Gastrocnemius medialis (tissue), 4 donors: Measurements from ENCODE around the gene SMYD3. TPM values are rescaled to one million over a fixed set of nuclear protein-coding genes. Genes with fewer than 3 reads are reported as not detected.
"Not testable (repeated sequence)": the region's sequence is repeated elsewhere in the genome, so short reads cannot be mapped to it uniquely, and the experiment has no call there.

Experiments used
- ATAC-seq, 2 donors: fragments of 150-250 bp; one replicate each; pipeline ENCODE4 v1.9.1; 2016
- DNase-seq, 2 donors: peaks; one replicate each; pipeline ENCODE4 v3.0.0-alpha.2; 2019
- H3K27ac ChIP-seq, 4 donors: fragments of 200-600 bp; sonication (generic); 1 replicate in 1 of 4; 2 replicates in 3 of 4; pipeline ENCODE4 v1.5.1; 2016 to 2018; ENCODE audit warnings: mild to moderate bottlenecking in 2 of 4, moderate library complexity in 1 of 4
- H3K27me3 ChIP-seq, 3 donors: fragments of 200-600 bp; sonication (generic) in 2 of 3; 1 replicate in 1 of 3; 2 replicates in 2 of 3; pipeline versions ENCODE4 v1.5.1 to v1.6.0; 2016 to 2019; ENCODE audit warnings: mild to moderate bottlenecking in 1 of 3, moderate library complexity in 1 of 3
- H3K36me3 ChIP-seq, 2 donors: fragments of 200-600 bp; sonication (generic) in 1 of 2; one replicate each; pipeline ENCODE4 v1.5.1; 2017 to 2018
- H3K4me1 ChIP-seq, 2 donors: fragments of 200-600 bp; sonication (generic) in 1 of 2; one replicate each; pipeline ENCODE4 v1.5.1; 2016 to 2017; ENCODE audit warnings: mild to moderate bottlenecking in 2 of 2
- H3K4me3 ChIP-seq, 4 donors: fragments of 200-600 bp; sonication (generic) in 3 of 4; 1 replicate in 1 of 4; 2 replicates in 3 of 4; pipeline ENCODE4 v1.5.1; 2016 to 2019; ENCODE audit warnings: mild to moderate bottlenecking in 2 of 4
- H3K9me3 ChIP-seq, 3 donors: fragments of 200-600 bp; sonication (generic) in 2 of 3; 1 replicate in 1 of 3; 2 replicates in 2 of 3; pipeline ENCODE4 v1.5.1; 2016 to 2019
- POLR2A ChIP-seq, 2 donors: fragments of 450-650 bp; IDR thresholded peaks; one replicate each; pipeline ENCODE4 v1.6.1; 2017; ENCODE audit warnings: antibody characterized with exemption in 2 of 2, mild to moderate bottlenecking in 2 of 2, moderate library complexity in 2 of 2
- in situ Hi-C, 4 donors: fragments of 200-750 bp; cut with MboI; loops; one replicate each; pipeline versions ENCODE4 v1.15.0 to v1.8.0; 2017; ENCODE audit warnings: low sequenced_read_pairs in 4 of 4
- intact Hi-C: fragments of 100-400 bp; cut with DNase I; formaldehyde crosslinking; loops from one replicate; pipeline ENCODE4 v1.15.1; 2023; ENCODE audit warnings: low total_unique reads
- total RNA-seq, 4 donors: library from RNA; depleted of rRNA; stranded (reverse); fragments of >200 nt; gene quantifications; one replicate each; pipeline versions ENCODE4 v1.1.0 to v1.2.3, GENCODE V29; 2016
- TF ChIP-seq, protein P1 (sequence below), 5 experiments: fragments of 450-650 bp in 3 of 5; fragments of 200-600 bp in 2 of 5; sonication (generic) in 2 of 5; IDR thresholded peaks in 4 of 5; conservative IDR thresholded peaks in 1 of 5; 1 replicate in 4 of 5; 2 replicates in 1 of 5; pipeline ENCODE4 v1.5.1; 2016 to 2019; ENCODE audit warnings: antibody characterized with exemption in 5 of 5, mild to moderate bottlenecking in 3 of 5, moderate library complexity in 3 of 5

Gene SMYD3
- total RNA-seq, 4 donors from 2014 or later, result 4.4 to 10.3 (median 6.3) TPM

- ATAC-seq (no peak), DNase-seq (no peak)
- Histone ChIP-seq H3K27me3 (no peaks in the 10 kb centered on the region), H3K9me3 (no peaks in the 10 kb centered on the region), H3K4me3 (no peak overlapping the region), H3K27ac (no peak overlapping the region), H3K36me3 (no peaks in the 10 kb centered on the region), H3K4me1 (no peaks in the 10 kb centered on the region)
- no peak for TF ChIP-seq POLR2A (IDR thresholded peaks at IDR 0.05)
- intact Hi-C loops (no loop called here), in situ Hi-C loops (no loop called here)
Measured at GRCh38 chr1:246333855-246334254, 173.2 kb downstream of the SMYD3 start.

GRCh38 chr1:246332078-246332477, 175.0 kb downstream of the SMYD3 start:
- no peaks in the 10 kb centered on the region for H3K9me3 ChIP-seq
- H3K27me3 ChIP-seq, result no peaks in the 10 kb centered on the region
- H3K4me1 ChIP-seq, result no peaks in the 10 kb centered on the region
- intact Hi-C loops (no loop called here), in situ Hi-C loops (no loop called here)
- no peak overlapping the region for H3K27ac ChIP-seq
- no peaks in the 10 kb centered on the region for H3K36me3 ChIP-seq
- DNase-seq, result no peak
- no peak overlapping the region for H3K4me3 ChIP-seq
- ATAC-seq, result no peak
- TF ChIP-seq POLR2A (IDR thresholded peaks at IDR 0.05), result no peak
- TF ChIP-seq, protein P1, sequence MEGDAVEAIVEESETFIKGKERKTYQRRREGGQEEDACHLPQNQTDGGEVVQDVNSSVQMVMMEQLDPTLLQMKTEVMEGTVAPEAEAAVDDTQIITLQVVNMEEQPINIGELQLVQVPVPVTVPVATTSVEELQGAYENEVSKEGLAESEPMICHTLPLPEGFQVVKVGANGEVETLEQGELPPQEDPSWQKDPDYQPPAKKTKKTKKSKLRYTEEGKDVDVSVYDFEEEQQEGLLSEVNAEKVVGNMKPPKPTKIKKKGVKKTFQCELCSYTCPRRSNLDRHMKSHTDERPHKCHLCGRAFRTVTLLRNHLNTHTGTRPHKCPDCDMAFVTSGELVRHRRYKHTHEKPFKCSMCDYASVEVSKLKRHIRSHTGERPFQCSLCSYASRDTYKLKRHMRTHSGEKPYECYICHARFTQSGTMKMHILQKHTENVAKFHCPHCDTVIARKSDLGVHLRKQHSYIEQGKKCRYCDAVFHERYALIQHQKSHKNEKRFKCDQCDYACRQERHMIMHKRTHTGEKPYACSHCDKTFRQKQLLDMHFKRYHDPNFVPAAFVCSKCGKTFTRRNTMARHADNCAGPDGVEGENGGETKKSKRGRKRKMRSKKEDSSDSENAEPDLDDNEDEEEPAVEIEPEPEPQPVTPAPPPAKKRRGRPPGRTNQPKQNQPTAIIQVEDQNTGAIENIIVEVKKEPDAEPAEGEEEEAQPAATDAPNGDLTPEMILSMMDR (IDR thresholded peaks at IDR 0.05 in 4 of 5, conservative IDR thresholded peaks at IDR 0.05 in 1 of 5), result no peak

DNA sequence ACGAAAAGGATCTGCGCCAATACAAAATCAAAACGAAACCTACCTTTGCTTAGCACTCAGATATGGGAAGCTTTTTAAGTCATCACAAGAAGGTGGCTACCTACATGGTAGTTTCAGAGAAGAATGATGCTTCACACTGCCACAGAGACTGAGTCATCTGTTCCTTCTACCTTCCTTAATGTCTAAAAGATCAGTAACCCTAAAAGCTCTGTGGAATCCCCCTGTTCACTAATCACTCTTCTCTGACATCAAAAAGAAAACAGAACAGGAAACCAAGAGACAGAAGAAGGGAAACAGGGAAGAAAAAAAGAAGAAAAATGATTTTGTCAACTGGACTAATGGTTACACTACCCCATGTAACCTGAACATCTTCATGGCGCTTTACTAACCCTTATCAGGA, 177.2 kb downstream of the SMYD3 start:
- no peak for DNase-seq
- TF ChIP-seq POLR2A (IDR thresholded peaks at IDR 0.05), result no peak
- TF ChIP-seq, protein P1 (IDR thresholded peaks at IDR 0.05 in 4 of 5, conservative IDR thresholded peaks at IDR 0.05 in 1 of 5), result no peak
- H3K4me3 ChIP-seq, result no peak overlapping the region
- no peak for ATAC-seq
- intact Hi-C loops, result no loop called here
- H3K4me1 ChIP-seq, result no peaks in the 10 kb centered on the region
- no peaks in the 10 kb centered on the region for H3K9me3 ChIP-seq
- in situ Hi-C loops, result no loop called here
- no peaks in the 10 kb centered on the region for H3K27me3 ChIP-seq
- no peaks in the 10 kb centered on the region for H3K36me3 ChIP-seq
- no peak overlapping the region for H3K27ac ChIP-seq

GRCh38 chr1:246329292-246329691, 177.8 kb downstream of the SMYD3 start:
- H3K4me3 ChIP-seq, DNase-seq, ATAC-seq, H3K36me3 ChIP-seq, in situ Hi-C loops, H3K27ac ChIP-seq, H3K9me3 ChIP-seq, H3K4me1 ChIP-seq, H3K27me3 ChIP-seq, intact Hi-C loops: not testable (repeated sequence)

DNA sequence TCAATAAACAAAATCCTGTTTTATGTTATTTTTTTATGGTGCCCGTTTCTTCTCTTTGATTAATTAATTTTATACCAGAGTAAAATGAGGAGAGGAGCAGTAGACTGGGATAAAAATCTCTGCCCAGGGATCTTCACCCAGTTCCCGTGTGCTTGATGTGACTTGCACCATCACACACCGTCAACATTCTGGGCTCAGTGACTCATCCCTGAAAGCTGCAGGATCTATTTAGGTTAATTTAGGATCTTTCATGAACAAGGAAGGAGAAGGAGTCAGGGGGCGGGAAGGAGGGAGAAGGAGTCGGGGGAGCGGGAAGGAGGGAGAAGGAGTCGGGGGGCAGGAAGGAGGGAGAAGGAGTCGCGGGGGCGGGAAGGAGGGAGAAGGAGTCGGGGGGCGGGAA, 182.4 kb downstream of the SMYD3 start:
- Histone ChIP-seq H3K4me3 (no peak overlapping the region), H3K4me1 (peaks cover 0 to 3% of the 10 kb centered on the region in 2 donors), H3K27ac (no peak overlapping the region), H3K36me3 (no peaks in the 10 kb centered on the region), H3K9me3 (no peaks in the 10 kb centered on the region), H3K27me3 (no peaks in the 10 kb centered on the region)
- intact Hi-C loops (no loop called here), in situ Hi-C loops (no loop called here)
- no peak for TF ChIP-seq POLR2A (IDR thresholded peaks at IDR 0.05)
- TF ChIP-seq, protein P1 (IDR thresholded peaks at IDR 0.05 in 4 of 5, conservative IDR thresholded peaks at IDR 0.05 in 1 of 5), result no peak
- no peak for ATAC-seq
- no peak for DNase-seq

DNA sequence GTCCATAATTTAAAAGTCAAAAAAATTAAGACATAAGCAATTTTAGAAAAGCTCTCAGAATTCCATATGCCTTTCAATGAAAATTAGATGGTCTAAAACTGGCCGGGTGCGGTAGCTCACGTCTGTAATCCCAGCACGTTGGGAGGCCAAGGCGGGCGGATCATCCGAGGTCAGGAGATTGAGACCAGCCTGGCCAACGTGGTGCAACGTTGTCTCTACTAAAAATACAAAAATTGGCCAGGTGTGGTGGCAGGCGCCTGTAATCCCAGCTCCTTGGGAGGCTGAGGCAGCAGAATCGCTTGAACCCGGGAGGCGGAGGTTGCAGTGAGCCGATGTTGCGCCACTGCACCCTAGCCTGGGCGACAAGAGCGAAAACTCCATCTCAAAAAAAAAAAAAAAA, 183.0 kb downstream of the SMYD3 start:
- ATAC-seq, H3K27ac ChIP-seq, H3K4me3 ChIP-seq, in situ Hi-C loops, H3K27me3 ChIP-seq, DNase-seq, H3K4me1 ChIP-seq, H3K9me3 ChIP-seq, intact Hi-C loops, H3K36me3 ChIP-seq: not testable (repeated sequence)
